ENCODE results near the gene SECISBP2L. TPM values are rescaled to one million over a fixed set of nuclear protein-coding genes. Genes with fewer than 3 reads are reported as not detected.

The SECISBP2L gene
- total and polyA plus RNA-seq, 11 donors = 8.8 to 52.4 (median 36.8) TPM

DNA sequence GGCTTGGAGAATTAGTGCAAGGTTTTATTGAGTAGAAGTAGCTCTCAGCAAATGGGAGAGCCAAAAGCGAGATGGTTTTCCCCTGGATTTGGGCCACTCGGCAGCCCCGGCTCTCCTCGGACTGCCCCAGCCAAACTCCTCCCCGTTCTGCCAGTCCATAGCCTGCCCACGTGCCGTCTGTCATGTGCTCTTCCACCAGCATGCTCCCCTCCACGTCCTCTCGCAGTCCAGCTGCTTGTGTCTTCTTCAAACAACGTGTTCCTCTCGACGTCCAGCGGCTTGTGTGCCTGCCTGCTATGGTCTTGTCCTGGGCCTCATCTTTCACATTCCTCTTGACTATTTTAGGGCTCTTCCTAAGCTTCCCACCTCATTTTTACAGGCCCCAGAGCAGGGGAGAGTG lies 16.7 kb upstream of the SECISBP2L start:
- no peaks in the 10 kb centered on the region for H3K9me3 ChIP-seq
- no peak overlapping the region for H3K4me3 ChIP-seq
- DNase-seq (no peak), ATAC-seq (no peak)
- H3K27me3 ChIP-seq = no peaks in the 10 kb centered on the region
- intact Hi-C loops (cut with DNase I) = no loop called here
- H3K36me3 ChIP-seq = no peaks in the 10 kb centered on the region
- TF ChIP-seq POLR2A (IDR thresholded peaks at IDR 0.05) = no peak
- WGBS, 4 donors = 81 to 84% (median 83%) methylated on average over 13 of the region's 13 CpGs
- H3K4me1 ChIP-seq = peaks cover 0 to 15% (median 0%) of the 10 kb centered on the region in 12 donors
- no peak overlapping the region for H3K27ac ChIP-seq

DNA sequence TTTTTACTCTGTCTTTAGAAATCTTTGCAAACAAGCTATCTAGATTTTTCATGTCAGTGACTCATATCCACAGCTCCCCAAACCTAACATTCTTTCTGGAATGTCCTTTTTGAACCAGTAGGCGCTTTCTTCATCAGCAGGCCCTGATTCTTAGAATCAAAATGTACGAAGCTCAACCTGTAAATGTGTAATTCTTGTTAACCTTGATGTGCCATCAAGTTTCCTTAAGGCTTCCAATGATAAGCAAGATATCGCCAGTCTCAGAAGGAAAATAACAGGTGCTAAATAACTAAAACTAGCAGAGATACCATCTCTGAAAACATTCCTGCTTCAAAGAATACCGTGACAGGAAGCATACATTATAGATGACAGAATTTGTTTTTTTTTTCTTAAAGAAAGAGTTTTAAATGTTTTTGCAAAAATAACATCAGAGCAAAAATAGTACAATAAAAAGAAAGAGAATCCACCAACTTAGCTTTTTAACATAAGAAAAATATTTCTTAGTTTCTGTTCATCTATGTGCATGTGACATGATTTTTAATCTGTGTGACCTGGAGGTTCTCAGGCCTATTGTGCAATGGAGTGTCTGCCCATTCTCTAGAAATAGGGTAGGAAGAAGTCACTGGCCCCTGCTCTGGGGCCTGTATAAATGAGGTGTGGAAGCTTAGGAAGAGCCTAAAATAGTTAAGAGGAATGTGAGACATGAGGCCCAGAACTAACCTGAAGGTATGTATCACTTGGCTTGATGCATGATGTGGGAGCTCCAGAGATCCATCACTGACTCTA lies 14.7 kb upstream of the SECISBP2L start:
- no peaks in the 10 kb centered on the region for H3K27me3 ChIP-seq
- no peak for TF ChIP-seq POLR2A (IDR thresholded peaks at IDR 0.05)
- TF ChIP-seq, protein P1, sequence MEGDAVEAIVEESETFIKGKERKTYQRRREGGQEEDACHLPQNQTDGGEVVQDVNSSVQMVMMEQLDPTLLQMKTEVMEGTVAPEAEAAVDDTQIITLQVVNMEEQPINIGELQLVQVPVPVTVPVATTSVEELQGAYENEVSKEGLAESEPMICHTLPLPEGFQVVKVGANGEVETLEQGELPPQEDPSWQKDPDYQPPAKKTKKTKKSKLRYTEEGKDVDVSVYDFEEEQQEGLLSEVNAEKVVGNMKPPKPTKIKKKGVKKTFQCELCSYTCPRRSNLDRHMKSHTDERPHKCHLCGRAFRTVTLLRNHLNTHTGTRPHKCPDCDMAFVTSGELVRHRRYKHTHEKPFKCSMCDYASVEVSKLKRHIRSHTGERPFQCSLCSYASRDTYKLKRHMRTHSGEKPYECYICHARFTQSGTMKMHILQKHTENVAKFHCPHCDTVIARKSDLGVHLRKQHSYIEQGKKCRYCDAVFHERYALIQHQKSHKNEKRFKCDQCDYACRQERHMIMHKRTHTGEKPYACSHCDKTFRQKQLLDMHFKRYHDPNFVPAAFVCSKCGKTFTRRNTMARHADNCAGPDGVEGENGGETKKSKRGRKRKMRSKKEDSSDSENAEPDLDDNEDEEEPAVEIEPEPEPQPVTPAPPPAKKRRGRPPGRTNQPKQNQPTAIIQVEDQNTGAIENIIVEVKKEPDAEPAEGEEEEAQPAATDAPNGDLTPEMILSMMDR (IDR thresholded peaks at IDR 0.05) = no peak
- ATAC-seq (no peak), DNase-seq (no peak)
- WGBS, 4 donors = 68 to 76% (median 71%) methylated on average over 4 of the region's 4 CpGs
- H3K27ac ChIP-seq = no peak overlapping the region
- no peaks in the 10 kb centered on the region for H3K36me3 ChIP-seq
- H3K4me3 ChIP-seq = no peak overlapping the region
- peaks cover 0 to 15% (median 0%) of the 10 kb centered on the region in 12 donors for H3K4me1 ChIP-seq
- H3K9me3 ChIP-seq = no peaks in the 10 kb centered on the region
- intact Hi-C loops (cut with DNase I) = no loop called here

DNA sequence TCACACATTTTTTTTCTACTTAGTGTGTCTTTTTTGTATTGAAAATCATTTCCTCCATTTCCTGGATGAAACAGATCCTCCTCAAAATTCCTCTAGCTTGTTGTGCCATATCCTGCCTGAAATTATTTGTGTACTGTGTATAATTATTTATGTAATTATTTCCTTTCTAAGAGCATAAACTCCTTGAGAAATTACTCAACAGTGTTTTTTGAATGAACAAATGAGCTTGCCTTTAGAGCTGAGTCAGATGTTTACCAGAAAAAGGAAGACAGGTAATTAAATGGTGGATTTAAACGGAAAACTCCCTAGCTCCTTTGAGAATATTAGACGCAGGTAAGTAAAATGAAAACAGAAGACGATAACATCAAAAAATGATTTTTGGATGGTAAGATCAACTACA lies 13.2 kb upstream of the SECISBP2L start:
- H3K27me3 ChIP-seq = no peaks in the 10 kb centered on the region
- H3K4me1 ChIP-seq = peaks cover 0 to 15% (median 0%) of the 10 kb centered on the region in 12 donors
- H3K9me3 ChIP-seq = no peaks in the 10 kb centered on the region
- intact Hi-C loops (cut with DNase I) = loop anchor here in 1 of 10 donors (10.0 kb wide), 1 partner anchor 85 kb away; no protein-coding TSS in a partner anchor
- no peak overlapping the region for H3K27ac ChIP-seq
- no peak overlapping the region for H3K4me3 ChIP-seq
- H3K36me3 ChIP-seq = no peaks in the 10 kb centered on the region
- TF ChIP-seq POLR2A (IDR thresholded peaks at IDR 0.05) = no peak
- TF ChIP-seq, protein P1 (IDR thresholded peaks at IDR 0.05) = no peak
- DNase-seq = no peak
- 65 to 78% (median 70%) methylated on average over 3 of the region's 3 CpGs for WGBS, 4 donors
- no peak for ATAC-seq

DNA sequence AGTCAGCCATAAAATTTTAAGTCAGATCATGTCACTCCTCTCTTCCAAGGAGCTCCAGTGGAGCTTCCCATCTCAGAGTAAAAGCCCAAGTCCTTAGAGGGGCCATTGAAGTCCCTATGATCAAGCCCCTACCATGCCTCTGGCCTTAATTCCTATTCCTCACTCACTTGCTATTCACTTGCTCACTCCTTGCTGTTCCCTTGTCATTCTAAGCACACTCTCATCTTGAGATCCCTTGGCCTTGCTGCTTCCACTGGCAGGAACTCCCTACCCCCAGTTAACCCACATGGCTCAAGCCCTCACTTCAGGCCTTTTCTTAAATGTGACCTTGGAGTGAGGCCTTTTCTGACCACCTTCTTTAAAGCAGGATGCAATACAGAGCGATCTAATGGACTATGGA lies 12.3 kb upstream of the SECISBP2L start:
- Histone ChIP-seq H3K4me3 (no peak overlapping the region), H3K36me3 (no peaks in the 10 kb centered on the region), H3K27ac (no peak overlapping the region), H3K9me3 (no peaks in the 10 kb centered on the region), H3K4me1 (peaks cover 0 to 15% (median 0%) of the 10 kb centered on the region in 12 donors), H3K27me3 (no peaks in the 10 kb centered on the region)
- TF ChIP-seq POLR2A (IDR thresholded peaks at IDR 0.05) = no peak
- TF ChIP-seq, protein P1 (IDR thresholded peaks at IDR 0.05) = no peak
- ATAC-seq (no peak), DNase-seq (no peak)
- WGBS, 4 donors = 85 to 95% (median 92%) methylated on average over 1 of the region's 1 CpG
- intact Hi-C loops (cut with DNase I) = loop anchor here in 1 of 10 donors (10.0 kb wide), 1 partner anchor 86 kb away; no protein-coding TSS in a partner anchor
